Ovary (tissue), 3 donors: ENCODE data around the gene MAP2K5.

Experiments used
- EP300 ChIP-seq: sonication (generic); formaldehyde crosslinking; IDR thresholded peaks from one replicate; pipeline ENCODE4 v1.6.1; 2017; ENCODE audit warnings: antibody characterized with exemption
- POLR2A ChIP-seq: fragments of 450-650 bp; IDR thresholded peaks from one replicate; pipeline ENCODE4 v1.6.1; 2017; ENCODE audit warnings: antibody characterized with exemption, mild to moderate bottlenecking, moderate library complexity
- TF ChIP-seq, protein P1 (sequence below), 3 donors: fragments of 450-650 bp in 2 of 3; fragments of 200-600 bp in 1 of 3; IDR thresholded peaks; one replicate each; pipeline versions ENCODE4 v1.5.1 to v1.8.0; 2016 to 2022; ENCODE audit warnings: antibody characterized with exemption in 3 of 3, mild to moderate bottlenecking in 1 of 3
- donor health status: DM: no; HTN: no; CAD: no.

GRCh38 chr15:67549736-67550135, 7.2 kb downstream of the MAP2K5 start:
- TF ChIP-seq, protein P1, sequence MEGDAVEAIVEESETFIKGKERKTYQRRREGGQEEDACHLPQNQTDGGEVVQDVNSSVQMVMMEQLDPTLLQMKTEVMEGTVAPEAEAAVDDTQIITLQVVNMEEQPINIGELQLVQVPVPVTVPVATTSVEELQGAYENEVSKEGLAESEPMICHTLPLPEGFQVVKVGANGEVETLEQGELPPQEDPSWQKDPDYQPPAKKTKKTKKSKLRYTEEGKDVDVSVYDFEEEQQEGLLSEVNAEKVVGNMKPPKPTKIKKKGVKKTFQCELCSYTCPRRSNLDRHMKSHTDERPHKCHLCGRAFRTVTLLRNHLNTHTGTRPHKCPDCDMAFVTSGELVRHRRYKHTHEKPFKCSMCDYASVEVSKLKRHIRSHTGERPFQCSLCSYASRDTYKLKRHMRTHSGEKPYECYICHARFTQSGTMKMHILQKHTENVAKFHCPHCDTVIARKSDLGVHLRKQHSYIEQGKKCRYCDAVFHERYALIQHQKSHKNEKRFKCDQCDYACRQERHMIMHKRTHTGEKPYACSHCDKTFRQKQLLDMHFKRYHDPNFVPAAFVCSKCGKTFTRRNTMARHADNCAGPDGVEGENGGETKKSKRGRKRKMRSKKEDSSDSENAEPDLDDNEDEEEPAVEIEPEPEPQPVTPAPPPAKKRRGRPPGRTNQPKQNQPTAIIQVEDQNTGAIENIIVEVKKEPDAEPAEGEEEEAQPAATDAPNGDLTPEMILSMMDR (IDR thresholded peaks at IDR 0.05): no peak
- no peak for TF ChIP-seq POLR2A
- no peak for TF ChIP-seq EP300
